Vagina (tissue), 2 donors: ENCODE measurements around the gene ERC2. TPM values are rescaled to one million over a fixed set of nuclear protein-coding genes. Genes with fewer than 3 reads are reported as not detected.

ENCODE experiments used
- DNase-seq, 2 donors: peaks; one replicate each; pipeline ENCODE4 v3.0.0-alpha.2; 2017; ENCODE audit errors: extremely low spot score in 2 of 2
- H3K27ac ChIP-seq: fragments of 200-600 bp; sonication (generic); one replicate; pipeline ENCODE4 v1.5.1; 2019
- H3K27me3 ChIP-seq: fragments of 200-600 bp; sonication (generic); one replicate; pipeline ENCODE4 v1.5.1; 2019
- H3K36me3 ChIP-seq, 2 donors: fragments of 200-600 bp; sonication (generic); one replicate each; pipeline ENCODE4 v1.5.1; 2017 to 2019
- H3K4me1 ChIP-seq: fragments of 200-600 bp; sonication (generic); one replicate; pipeline ENCODE4 v1.5.1; 2019
- H3K4me3 ChIP-seq, 2 donors: fragments of 200-600 bp; sonication (generic); 1 replicate in 1 of 2; 2 replicates in 1 of 2; pipeline ENCODE4 v1.5.1; 2016 to 2019
- H3K9me3 ChIP-seq: fragments of 200-600 bp; sonication (generic); one replicate; pipeline ENCODE4 v1.5.1; 2019
- CTCF ChIP-seq, 3 experiments: fragments of 450-650 bp in 2 of 3; fragments of 200-600 bp in 1 of 3; sonication (generic) in 1 of 3; IDR thresholded peaks; one replicate each; pipeline ENCODE4 v1.5.1; 2017 to 2019; ENCODE audit warnings: antibody characterized with exemption in 3 of 3, mild to moderate bottlenecking in 2 of 3, moderate library complexity in 2 of 3
- POLR2A ChIP-seq, 2 donors: fragments of 450-650 bp; IDR thresholded peaks; one replicate each; pipeline ENCODE4 v1.6.1; 2017; ENCODE audit warnings: antibody characterized with exemption in 2 of 2, mild to moderate bottlenecking in 2 of 2, moderate library complexity in 2 of 2
- POLR2AphosphoS5 ChIP-seq, 2 donors: sonication (generic); formaldehyde crosslinking; IDR thresholded peaks; one replicate each; pipeline ENCODE4 v1.9.0; 2017; ENCODE audit warnings: antibody characterized with exemption in 2 of 2, mild to moderate bottlenecking in 2 of 2, low read depth in 1 of 2; ENCODE audit not compliant: insufficient read depth in 1 of 2
- intact Hi-C: fragments of 100-400 bp; cut with DNase I; formaldehyde crosslinking; loops from one replicate; pipeline ENCODE4 v1.15.1; 2023
- total RNA-seq: library from RNA; depleted of rRNA; stranded (reverse); fragments of >200 nt; gene quantifications from one replicate; pipeline ENCODE4 v1.2.3, GENCODE V29; 2016

ERC2 gene
- total RNA-seq, 1 donor from 2014 or later: 1.2 TPM

GRCh38 chr3:55617385-55617784 lies 850.9 kb downstream of the ERC2 start:
- no peaks in the 10 kb centered on the region for H3K4me1 ChIP-seq
- TF ChIP-seq POLR2A (IDR thresholded peaks at IDR 0.05) (no peak), CTCF (IDR thresholded peaks at IDR 0.05) (no peak)
- no peak overlapping the region for H3K27ac ChIP-seq
- H3K27me3 ChIP-seq: no peaks in the 10 kb centered on the region
- intact Hi-C loops: no loop called here
- H3K9me3 ChIP-seq: no peaks in the 10 kb centered on the region
- H3K4me3 ChIP-seq: no peak overlapping the region
- no peak for DNase-seq
- no peaks in the 10 kb centered on the region for H3K36me3 ChIP-seq

DNA sequence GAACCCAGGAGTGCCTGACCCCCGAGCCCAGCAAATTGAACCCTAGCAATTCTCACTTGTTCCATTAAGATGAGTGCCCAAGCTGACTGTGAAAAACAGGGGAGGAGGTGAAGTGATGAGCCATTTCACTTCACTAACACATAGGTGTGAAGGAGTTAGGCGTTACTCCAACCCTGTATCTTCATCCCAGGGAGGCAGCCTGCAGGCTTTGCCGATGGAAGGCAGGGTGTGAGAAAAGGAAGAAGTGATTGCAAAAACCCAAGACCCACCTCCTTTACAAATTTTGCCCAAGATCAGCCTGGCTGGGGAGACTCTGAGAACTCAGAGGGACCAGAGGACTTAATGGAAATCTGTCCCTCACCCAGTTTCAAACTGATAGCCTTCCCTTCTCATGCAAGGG lies 851.5 kb downstream of the ERC2 start:
- Histone ChIP-seq H3K36me3 (no peaks in the 10 kb centered on the region), H3K4me3 (no peak overlapping the region), H3K9me3 (no peaks in the 10 kb centered on the region), H3K27me3 (no peaks in the 10 kb centered on the region), H3K4me1 (no peaks in the 10 kb centered on the region), H3K27ac (no peak overlapping the region)
- TF ChIP-seq POLR2A (IDR thresholded peaks at IDR 0.05) (no peak), CTCF (IDR thresholded peaks at IDR 0.05) (no peak), POLR2AphosphoS5 (IDR thresholded peaks at IDR 0.05; ENCODE audit: insufficient read depth in 1 of 2, low read depth in 1 of 2) (no peak)
- no peak for DNase-seq
- intact Hi-C loops: no loop called here

DNA sequence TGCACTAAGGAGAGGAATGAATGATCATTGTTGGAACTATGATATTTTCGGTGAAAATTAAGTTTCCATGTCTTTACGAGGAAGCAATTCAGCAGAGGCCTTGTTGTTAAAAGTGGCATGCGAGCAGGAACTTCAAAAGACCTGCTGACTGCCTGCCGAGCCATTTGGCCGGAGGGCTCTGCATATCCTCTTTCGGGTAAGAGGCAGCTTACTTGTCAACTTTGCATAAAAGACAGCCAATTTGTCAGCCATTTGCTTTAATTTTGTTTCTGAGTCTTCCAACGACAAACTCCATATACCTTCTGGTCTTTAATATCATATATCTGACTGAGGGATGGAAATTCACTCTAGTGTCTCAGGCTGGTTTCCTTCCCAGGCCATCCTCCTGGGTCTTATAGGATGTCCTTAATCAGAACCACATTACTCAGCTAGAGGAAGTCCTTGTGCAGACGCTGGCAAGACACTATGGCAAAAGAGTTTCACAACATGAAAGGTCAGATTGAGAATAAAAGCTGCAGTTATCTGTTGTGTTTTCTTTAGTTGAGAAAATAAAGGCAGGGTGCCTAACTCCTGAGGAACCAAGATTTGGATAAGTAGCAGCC lies 852.5 kb downstream of the ERC2 start:
- Histone ChIP-seq H3K4me1 (no peaks in the 10 kb centered on the region), H3K36me3 (no peaks in the 10 kb centered on the region), H3K4me3 (no peak overlapping the region), H3K27ac (no peak overlapping the region), H3K9me3 (no peaks in the 10 kb centered on the region), H3K27me3 (no peaks in the 10 kb centered on the region)
- intact Hi-C loops: no loop called here
- no peak for TF ChIP-seq POLR2A (IDR thresholded peaks at IDR 0.05)
- TF ChIP-seq CTCF (IDR thresholded peaks at IDR 0.05): no peak
- TF ChIP-seq POLR2AphosphoS5 (IDR thresholded peaks at IDR 0.05; ENCODE audit: insufficient read depth in 1 of 2, low read depth in 1 of 2): no peak
- DNase-seq: no peak

GRCh38 chr3:55615039-55615693 lies 853.1 kb downstream of the ERC2 start:
- Histone ChIP-seq H3K4me1 (no peaks in the 10 kb centered on the region), H3K27ac (no peak overlapping the region), H3K9me3 (no peaks in the 10 kb centered on the region), H3K36me3 (no peaks in the 10 kb centered on the region), H3K27me3 (no peaks in the 10 kb centered on the region), H3K4me3 (no peak overlapping the region)
- no peak for TF ChIP-seq POLR2A (IDR thresholded peaks at IDR 0.05)
- no peak for TF ChIP-seq POLR2AphosphoS5 (IDR thresholded peaks at IDR 0.05; ENCODE audit: insufficient read depth in 1 of 2, low read depth in 1 of 2)
- TF ChIP-seq CTCF (IDR thresholded peaks at IDR 0.05): no peak
- intact Hi-C loops: no loop called here
- no peak for DNase-seq

DNA sequence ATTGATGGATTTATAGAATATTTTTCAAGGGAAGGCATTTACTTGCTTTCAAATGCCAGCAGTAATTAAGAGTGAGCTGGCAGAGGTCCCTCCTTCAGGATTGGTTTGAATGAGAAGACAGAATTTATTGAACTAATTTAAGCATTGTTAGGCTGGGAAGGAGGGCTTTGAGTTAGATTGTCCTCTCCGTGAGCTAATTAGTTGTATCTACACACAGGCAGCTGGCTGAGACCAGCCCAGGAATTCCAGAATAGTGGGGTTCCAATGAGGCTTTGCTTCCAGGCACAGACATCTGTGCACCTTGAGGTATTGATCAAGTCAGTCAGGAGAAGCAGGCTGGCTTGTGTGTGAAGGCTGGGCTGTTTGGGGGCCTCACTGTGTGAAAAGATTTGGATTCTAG lies 857.1 kb downstream of the ERC2 start:
- H3K4me1 ChIP-seq: no peaks in the 10 kb centered on the region
- intact Hi-C loops: no loop called here
- H3K27me3 ChIP-seq: no peaks in the 10 kb centered on the region
- no peaks in the 10 kb centered on the region for H3K36me3 ChIP-seq
- H3K4me3 ChIP-seq: no peak overlapping the region
- H3K27ac ChIP-seq: no peak overlapping the region
- TF ChIP-seq POLR2A (IDR thresholded peaks at IDR 0.05) (no peak), POLR2AphosphoS5 (IDR thresholded peaks at IDR 0.05; ENCODE audit: insufficient read depth in 1 of 2, low read depth in 1 of 2) (no peak), CTCF (IDR thresholded peaks at IDR 0.05) (no peak)
- H3K9me3 ChIP-seq: no peaks in the 10 kb centered on the region
- no peak for DNase-seq
